Prostate gland (tissue), 2 donors: ENCODE measurements around the gene PKM.

Experiments
- POLR2A ChIP-seq: fragments of 450-650 bp; IDR thresholded peaks from one replicate; pipeline ENCODE4 v1.6.1; 2016; ENCODE audit warnings: antibody characterized with exemption, mild to moderate bottlenecking
- POLR2AphosphoS5 ChIP-seq: sonication (generic); formaldehyde crosslinking; IDR thresholded peaks from one replicate; pipeline ENCODE4 v1.6.1; 2017; ENCODE audit warnings: antibody characterized with exemption
- TF ChIP-seq, protein P1 (sequence below), 4 experiments: fragments of 200-600 bp in 2 of 4; fragments of 450-650 bp in 2 of 4; sonication (generic) in 2 of 4; IDR thresholded peaks; 1 replicate in 3 of 4; 2 replicates in 1 of 4; pipeline ENCODE4 v1.5.1; 2016 to 2019; ENCODE audit warnings: antibody characterized with exemption in 4 of 4, mild to moderate bottlenecking in 2 of 4, moderate library complexity in 2 of 4

GRCh38 chr15:72199721-72200212, 31.2 kb downstream of the PKM start:
- TF ChIP-seq POLR2A = no peak
- TF ChIP-seq POLR2AphosphoS5 = peak; percentile 80
- TF ChIP-seq, protein P1, sequence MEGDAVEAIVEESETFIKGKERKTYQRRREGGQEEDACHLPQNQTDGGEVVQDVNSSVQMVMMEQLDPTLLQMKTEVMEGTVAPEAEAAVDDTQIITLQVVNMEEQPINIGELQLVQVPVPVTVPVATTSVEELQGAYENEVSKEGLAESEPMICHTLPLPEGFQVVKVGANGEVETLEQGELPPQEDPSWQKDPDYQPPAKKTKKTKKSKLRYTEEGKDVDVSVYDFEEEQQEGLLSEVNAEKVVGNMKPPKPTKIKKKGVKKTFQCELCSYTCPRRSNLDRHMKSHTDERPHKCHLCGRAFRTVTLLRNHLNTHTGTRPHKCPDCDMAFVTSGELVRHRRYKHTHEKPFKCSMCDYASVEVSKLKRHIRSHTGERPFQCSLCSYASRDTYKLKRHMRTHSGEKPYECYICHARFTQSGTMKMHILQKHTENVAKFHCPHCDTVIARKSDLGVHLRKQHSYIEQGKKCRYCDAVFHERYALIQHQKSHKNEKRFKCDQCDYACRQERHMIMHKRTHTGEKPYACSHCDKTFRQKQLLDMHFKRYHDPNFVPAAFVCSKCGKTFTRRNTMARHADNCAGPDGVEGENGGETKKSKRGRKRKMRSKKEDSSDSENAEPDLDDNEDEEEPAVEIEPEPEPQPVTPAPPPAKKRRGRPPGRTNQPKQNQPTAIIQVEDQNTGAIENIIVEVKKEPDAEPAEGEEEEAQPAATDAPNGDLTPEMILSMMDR (IDR thresholded peaks at IDR 0.05) = peak; percentile 64 to 94 (median 88)
